OCI-LY1 (cell line): ENCODE data around the gene CYB5R4.

ENCODE experiments used
- CTCF ChIP-seq: fragments of 200-600 bp; sonication (generic), shearing (Covaris generic); IDR thresholded peaks from 2 replicates; pipeline ENCODE4 v1.5.1; 2017; ENCODE audit warnings: mild to moderate bottlenecking, antibody characterized with exemption, low read length, moderate library complexity, mixed read lengths
- EZH2 ChIP-seq: fragments of 200-600 bp; sonication (generic), shearing (Covaris generic); IDR thresholded peaks from 2 replicates; pipeline ENCODE4 v1.8.0; 2017; ENCODE audit warnings: borderline replicate concordance, mixed run types, mild to moderate bottlenecking, antibody characterized with exemption, low read length, moderate library complexity, mixed read lengths

GRCh38 chr6:83904395-83904794 lies 44.9 kb downstream of the CYB5R4 start:
- TF ChIP-seq CTCF (no peak), EZH2 (no peak)
